Memory B cell (primary cell): Measurements from ENCODE around the gene TMEM200C.

Source experiments
- ATAC-seq: fragments of 150-1000 bp; cut with Tn5 transposase; 2 replicates; pipeline ENCODE4 v1.10.0; 2021; ENCODE audit warnings: low read depth, mild to moderate bottlenecking, moderate library complexity
- DNase-seq, 2 donors: peaks; one replicate each; pipeline ENCODE4 v3.0.0; 2022; ENCODE audit warnings: low spot score in 2 of 2
- H3K27ac Mint-ChIP-seq: one replicate; pipeline ENCODE4 v1.8.0; 2022; ENCODE audit warnings: mild to moderate bottlenecking, moderate library complexity, mixed read lengths
- H3K27me3 Mint-ChIP-seq: one replicate; pipeline ENCODE4 v1.8.0; 2022; ENCODE audit warnings: mixed read lengths
- H3K36me3 Mint-ChIP-seq: one replicate; pipeline ENCODE4 v1.8.0; 2022; ENCODE audit warnings: mild to moderate bottlenecking, mixed read lengths
- H3K4me1 Mint-ChIP-seq: one replicate; pipeline ENCODE4 v1.8.0; 2022; ENCODE audit warnings: mixed read lengths
- H3K4me3 Mint-ChIP-seq: one replicate; pipeline ENCODE4 v1.8.0; 2022; ENCODE audit warnings: mild to moderate bottlenecking, moderate library complexity, mixed read lengths
- H3K9me3 Mint-ChIP-seq: one replicate; pipeline ENCODE4 v1.8.0; 2022; ENCODE audit warnings: mixed read lengths

TMEM200C gene

DNA sequence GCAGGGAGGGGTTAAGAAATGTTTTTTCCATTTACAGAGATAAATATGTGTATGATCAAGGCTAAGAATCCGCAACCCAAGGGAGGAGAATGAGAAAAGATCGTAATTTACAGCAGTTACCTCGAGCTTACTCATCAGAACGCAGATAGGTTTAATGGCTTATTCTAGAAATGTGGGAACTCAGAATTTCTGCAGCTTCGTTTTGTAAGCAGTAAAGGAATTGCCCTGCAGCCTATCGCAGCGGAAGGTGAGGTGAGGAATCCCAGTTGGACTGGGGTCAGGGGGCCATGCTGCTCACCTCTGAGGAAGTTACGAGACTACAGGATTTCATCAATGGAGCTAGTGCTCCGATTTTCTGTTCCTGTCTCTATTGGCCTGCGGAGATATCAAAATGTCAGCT is 8.1 kb upstream of the TMEM200C start:
- Mint-ChIP-seq H3K27me3 (peaks cover 4% of the 10 kb centered on the region), H3K4me1 (no peaks in the 10 kb centered on the region), H3K4me3 (no peak overlapping the region), H3K27ac (no peak overlapping the region), H3K9me3 (peaks cover 1% of the 10 kb centered on the region), H3K36me3 (no peaks in the 10 kb centered on the region)
- ATAC-seq (no peak), DNase-seq (no peak)

DNA sequence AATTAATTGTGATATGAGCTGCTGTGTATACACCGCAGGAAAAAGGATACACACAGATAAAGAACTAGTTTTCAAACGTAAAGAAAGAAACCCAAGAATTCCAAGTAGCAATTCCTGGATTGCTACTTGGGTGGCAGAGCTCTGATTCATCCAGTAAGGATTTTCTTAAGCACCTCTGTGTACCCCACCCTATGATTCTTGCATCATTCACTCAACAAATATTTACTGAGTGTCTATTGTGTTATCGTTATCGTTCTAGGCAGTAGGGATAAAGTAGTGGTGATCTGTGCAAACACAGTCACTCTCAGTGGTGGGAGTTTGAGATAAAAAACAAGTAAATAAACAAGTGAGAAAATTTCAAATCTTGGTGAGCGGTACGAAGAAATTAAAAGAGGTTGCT is 4.9 kb upstream of the TMEM200C start:
- Mint-ChIP-seq H3K4me3 (no peak overlapping the region), H3K9me3 (peaks cover 1% of the 10 kb centered on the region), H3K36me3 (no peaks in the 10 kb centered on the region), H3K27ac (no peak overlapping the region), H3K4me1 (no peaks in the 10 kb centered on the region), H3K27me3 (peaks cover 10% of the 10 kb centered on the region)
- ATAC-seq: no peak
- DNase-seq: no peak

DNA sequence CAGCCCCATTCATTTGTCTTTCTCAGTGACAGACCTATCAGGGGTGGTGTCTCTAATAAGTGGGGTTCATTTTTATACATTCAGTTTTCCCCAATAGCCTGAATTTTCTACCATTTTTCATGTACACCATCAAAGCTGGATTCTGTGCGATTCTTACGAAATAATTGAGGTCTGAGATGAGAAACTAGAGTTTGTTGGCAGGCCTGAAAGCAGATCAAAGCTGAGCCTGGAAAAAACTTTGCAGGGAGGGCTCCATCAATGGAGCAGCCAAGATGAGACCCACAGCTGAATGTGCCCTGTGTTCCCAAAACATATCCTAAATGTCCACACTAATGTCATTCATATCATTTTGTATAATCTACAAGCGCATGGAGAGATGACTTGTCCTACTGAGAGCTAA is 4.5 kb upstream of the TMEM200C start:
- Mint-ChIP-seq H3K27me3 (peaks cover 10% of the 10 kb centered on the region), H3K27ac (no peak overlapping the region), H3K36me3 (no peaks in the 10 kb centered on the region), H3K9me3 (peaks cover 1% of the 10 kb centered on the region), H3K4me3 (no peak overlapping the region), H3K4me1 (no peaks in the 10 kb centered on the region)
- no peak for DNase-seq
- ATAC-seq: no peak

DNA sequence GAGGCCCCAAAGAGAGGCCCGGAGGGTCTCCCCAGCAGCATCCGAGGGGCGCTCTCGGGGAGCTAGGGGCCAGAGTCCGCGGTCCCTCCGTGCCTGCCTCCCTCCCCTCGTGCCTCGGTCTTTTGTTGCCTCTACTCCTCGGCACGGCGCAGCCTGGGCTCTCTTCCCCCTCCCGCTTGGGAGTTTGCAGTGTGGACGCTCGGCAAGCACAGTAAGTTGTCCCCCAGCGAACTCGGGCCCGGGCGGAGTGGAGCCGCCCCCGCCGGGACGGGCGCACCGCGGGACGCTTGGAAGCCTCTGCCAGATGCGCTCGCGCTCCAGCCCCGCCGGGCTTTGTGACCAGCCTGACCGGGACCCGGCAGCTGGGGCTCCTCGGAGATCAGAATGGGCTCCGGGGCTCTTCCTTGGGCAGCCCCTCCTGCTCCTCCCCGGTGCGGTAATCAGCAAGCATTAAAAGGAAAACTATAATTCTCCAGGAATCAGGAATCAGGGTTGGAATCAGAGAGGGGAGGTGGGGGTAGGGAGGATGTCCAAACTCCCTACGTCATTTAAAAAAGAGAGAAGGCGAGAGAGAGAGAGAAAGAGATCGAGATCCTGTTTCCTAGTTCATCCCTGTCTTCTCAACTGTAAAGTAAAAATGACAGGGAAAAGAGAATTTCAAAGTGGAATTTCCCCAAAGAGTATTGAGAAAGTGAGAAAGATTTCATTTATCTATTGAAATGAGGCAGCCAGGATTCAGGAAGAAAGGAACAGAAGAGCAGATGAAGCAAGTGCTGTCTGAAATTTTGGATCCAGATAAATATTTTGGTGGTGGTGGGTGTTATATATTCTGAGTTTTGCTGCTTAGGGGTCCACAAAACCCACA is 786 bp upstream of the TMEM200C start:
- peaks cover 17% of the 10 kb centered on the region for H3K27me3 Mint-ChIP-seq
- H3K36me3 Mint-ChIP-seq: no peaks in the 10 kb centered on the region
- H3K4me1 Mint-ChIP-seq: peaks cover 5% of the 10 kb centered on the region
- DNase-seq (no peak), ATAC-seq (no peak)
- H3K4me3 Mint-ChIP-seq: peak overlapping the region; percentile 16
- no peaks in the 10 kb centered on the region for H3K9me3 Mint-ChIP-seq
- H3K27ac Mint-ChIP-seq: no peak overlapping the region

DNA sequence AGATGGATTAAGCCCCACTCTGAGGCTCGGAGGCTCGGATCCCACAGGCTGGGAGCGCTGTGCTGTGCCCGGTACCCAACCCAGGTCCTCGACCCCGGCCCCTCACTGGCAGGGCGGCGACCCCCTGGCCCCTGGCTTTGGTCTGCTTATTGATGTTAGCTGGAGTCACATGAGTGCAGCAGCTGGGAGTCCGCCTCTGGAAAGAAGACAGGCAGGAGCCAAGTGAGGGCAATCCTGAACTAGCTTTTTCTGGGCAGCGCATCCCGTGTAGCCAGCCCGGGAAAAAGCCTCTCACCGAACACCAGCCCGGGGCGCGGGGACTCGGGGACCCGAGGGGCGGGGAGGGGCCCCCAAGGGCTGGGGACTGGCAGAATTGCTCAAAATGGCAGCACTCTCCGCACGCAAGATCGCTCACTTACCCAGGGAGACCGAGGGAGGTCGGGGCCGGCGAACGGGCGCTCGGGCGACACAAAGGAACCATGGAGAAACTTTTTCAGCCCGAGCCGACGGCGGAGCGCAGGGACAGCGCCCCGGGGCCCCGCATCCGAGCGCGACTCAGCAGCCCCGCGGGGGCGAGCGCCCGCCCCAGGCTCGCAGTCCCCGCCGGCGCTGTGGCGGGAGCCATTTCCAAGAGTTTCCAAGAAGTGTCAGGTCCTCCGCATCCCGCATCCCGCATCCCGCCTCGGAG is 567 bp downstream of the TMEM200C start:
- H3K27ac Mint-ChIP-seq: no peak overlapping the region
- peaks cover 15% of the 10 kb centered on the region for H3K27me3 Mint-ChIP-seq
- H3K36me3 Mint-ChIP-seq: no peaks in the 10 kb centered on the region
- DNase-seq (no peak), ATAC-seq (no peak)
- H3K4me3 Mint-ChIP-seq: peak overlapping the region; percentile 14
- H3K4me1 Mint-ChIP-seq: peaks cover 5% of the 10 kb centered on the region
- no peaks in the 10 kb centered on the region for H3K9me3 Mint-ChIP-seq

DNA sequence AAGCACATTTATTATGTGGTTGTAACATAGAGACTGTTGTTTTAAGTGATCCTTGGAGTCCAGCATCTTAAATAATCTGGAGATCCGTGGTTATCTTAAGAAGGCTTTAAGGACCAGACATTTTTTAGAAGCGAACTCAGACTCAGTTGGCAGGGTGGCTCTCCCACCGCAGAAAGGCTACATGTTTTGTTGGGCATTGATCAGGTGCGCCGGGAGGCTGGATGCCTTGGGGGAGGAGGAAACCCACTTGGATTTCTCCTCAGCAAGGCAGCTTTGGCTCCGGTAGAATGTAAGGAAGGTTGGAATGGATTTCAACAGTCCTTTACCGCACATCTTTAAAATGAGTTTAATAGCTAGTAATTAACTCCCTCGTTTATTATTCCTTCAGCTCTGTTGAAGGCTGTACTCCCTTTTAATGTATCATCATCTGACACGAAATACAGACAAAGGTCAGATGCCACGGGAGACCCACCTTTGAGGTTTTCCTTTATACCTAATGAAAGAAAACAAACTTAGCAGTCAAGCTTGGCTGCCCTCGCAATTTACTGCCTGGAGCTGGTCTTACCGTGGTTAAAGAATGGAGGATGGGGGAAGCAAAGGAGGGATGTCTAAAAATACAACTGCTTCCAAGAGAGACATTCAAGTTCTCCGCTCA is 1.2 kb downstream of the TMEM200C start:
- peak overlapping the region; percentile 14 for H3K4me3 Mint-ChIP-seq
- no peaks in the 10 kb centered on the region for H3K9me3 Mint-ChIP-seq
- peaks cover 18% of the 10 kb centered on the region for H3K27me3 Mint-ChIP-seq
- no peak overlapping the region for H3K27ac Mint-ChIP-seq
- H3K4me1 Mint-ChIP-seq: peaks cover 5% of the 10 kb centered on the region
- ATAC-seq (no peak), DNase-seq (no peak)
- H3K36me3 Mint-ChIP-seq: no peaks in the 10 kb centered on the region

DNA sequence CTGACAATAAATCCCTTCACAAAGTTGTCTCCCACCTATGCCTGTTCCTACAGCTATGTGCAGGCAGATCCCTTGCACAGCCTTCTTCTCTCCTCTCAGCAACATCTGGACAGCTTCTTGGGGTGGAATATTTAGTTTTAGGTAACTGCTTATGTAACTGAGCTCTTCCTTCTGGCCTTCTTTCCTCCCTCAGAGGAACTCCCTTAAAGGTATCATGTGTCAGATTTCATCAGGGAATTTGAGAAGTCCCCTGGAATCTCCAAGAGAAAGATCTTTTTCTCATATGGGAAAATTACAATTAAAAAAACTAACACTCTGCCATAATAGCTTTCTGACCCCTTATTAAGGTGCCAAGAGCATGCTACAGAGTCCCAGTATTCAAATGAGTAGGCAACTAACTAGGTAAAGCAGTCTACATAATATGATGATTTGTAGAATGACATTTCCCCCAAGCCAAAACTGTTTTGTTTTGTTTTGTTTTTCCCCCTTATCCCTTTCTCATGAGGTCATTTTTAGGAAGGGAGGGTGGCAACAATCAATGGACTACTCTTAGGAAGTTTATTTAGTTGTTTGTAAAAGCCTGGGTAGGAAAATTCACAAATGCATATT is 2.4 kb downstream of the TMEM200C start:
- Mint-ChIP-seq H3K27ac (no peak overlapping the region), H3K9me3 (no peaks in the 10 kb centered on the region), H3K27me3 (peaks cover 18% of the 10 kb centered on the region), H3K4me1 (peaks cover 5% of the 10 kb centered on the region), H3K4me3 (no peak overlapping the region), H3K36me3 (no peaks in the 10 kb centered on the region)
- ATAC-seq (no peak), DNase-seq (no peak)

DNA sequence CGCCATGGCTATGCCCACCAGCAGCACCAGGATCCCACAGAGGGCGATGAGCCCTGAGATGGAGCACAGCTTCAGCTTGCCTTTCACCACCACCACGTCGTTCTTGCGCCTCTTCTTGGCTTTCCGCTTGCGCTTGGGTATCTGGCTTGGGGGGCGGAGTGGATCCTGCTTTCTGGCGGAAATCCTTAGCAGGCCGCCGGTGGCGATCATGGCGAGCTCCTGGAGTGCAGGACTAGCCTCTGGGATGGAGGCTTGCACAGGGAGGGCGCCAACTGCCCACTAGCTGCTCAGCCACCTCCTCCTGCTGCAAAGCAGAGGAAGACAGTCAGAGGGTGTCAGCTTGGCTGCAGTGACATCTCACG is 3.5 kb downstream of the TMEM200C start:
- no peaks in the 10 kb centered on the region for H3K36me3 Mint-ChIP-seq
- peaks cover 5% of the 10 kb centered on the region for H3K4me1 Mint-ChIP-seq
- DNase-seq: no peak
- H3K27me3 Mint-ChIP-seq: peaks cover 18% of the 10 kb centered on the region
- H3K4me3 Mint-ChIP-seq: peak overlapping the region; percentile 14
- H3K9me3 Mint-ChIP-seq: no peaks in the 10 kb centered on the region
- no peak for ATAC-seq
- H3K27ac Mint-ChIP-seq: no peak overlapping the region

DNA sequence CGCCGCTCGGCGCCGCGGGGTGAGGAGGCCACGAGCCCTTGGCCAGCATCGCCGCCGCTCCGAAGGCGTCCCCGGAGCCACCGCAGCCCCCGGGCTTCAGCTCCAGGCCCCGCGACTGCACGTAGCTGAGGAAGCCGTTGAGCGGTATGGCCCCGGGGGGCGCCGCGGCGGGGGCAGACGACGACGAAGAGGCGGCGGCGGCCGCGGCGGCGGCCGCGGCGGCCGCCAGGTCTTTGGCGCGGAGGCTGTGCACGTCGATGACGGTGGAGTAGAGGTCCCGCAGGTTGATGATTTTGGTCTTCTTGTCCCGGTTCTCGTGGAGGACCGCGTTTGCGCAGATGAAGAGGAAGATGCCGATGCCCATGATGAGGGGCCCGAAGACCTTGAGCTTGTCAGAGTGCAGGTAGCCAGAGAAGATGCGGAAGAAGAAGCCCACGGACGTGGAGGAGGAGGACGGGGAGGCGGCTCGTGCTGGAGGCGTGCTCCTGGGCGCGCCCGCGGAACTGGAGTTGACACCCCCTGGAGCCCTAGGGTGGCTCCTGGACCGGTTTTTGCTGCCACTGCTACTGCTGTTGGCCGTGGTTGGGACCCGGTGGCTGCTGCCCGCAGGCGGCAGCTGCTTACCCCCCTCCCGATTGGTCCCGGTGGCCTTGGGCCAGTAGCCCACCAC is 4.0 kb downstream of the TMEM200C start:
- ATAC-seq: no peak
- DNase-seq: no peak
- Mint-ChIP-seq H3K4me1 (peaks cover 5% of the 10 kb centered on the region), H3K27ac (no peak overlapping the region), H3K27me3 (peaks cover 16% of the 10 kb centered on the region), H3K4me3 (peak overlapping the region; percentile 14), H3K9me3 (no peaks in the 10 kb centered on the region), H3K36me3 (no peaks in the 10 kb centered on the region)

DNA sequence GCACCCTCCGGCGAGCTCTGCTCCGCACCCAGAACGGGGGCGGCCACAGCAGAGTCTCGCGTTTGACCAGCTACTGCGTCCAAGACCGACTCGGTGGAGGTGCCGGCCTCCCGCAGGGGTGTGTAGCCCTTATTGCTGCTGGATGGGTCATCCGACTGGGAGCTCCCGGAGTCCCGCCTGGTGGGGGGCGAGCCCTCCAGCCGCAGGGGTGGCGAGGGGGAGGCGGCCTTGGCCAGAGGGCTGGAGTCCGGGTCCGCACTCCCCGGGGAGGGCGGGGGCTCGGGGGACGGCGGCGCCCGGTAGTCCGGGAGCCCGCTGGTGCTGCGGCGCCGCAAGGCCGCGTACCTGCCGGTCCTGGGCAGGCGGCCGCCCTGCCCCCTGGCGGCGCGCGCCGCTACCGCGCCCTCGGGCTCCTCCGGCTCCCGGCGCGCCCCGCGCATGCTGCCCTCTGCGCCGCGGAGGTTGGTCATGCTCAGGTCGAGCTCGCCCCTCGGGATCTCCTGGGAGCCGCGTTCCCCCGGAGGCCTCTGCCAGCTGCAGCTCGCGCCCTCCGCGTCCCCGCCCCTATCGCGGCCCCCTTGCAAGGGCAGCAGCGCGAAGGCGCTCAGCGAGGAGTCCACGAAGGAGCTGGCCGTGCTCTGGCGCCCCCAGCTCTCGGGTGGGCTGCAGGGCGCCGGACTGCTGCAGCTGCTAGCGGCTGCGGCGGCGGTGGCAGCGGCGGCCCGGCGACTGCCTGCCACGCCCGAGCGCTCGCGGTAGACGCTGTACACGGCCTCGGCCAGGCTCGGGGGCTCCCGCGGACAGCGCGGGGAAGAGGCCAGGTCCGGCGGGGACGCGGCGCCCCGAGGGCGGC is 4.8 kb downstream of the TMEM200C start:
- DNase-seq (no peak), ATAC-seq (peak; percentile 73)
- Mint-ChIP-seq H3K27ac (no peak overlapping the region), H3K36me3 (no peaks in the 10 kb centered on the region), H3K4me3 (no peak overlapping the region), H3K9me3 (no peaks in the 10 kb centered on the region), H3K4me1 (peaks cover 5% of the 10 kb centered on the region), H3K27me3 (peaks cover 14% of the 10 kb centered on the region)

DNA sequence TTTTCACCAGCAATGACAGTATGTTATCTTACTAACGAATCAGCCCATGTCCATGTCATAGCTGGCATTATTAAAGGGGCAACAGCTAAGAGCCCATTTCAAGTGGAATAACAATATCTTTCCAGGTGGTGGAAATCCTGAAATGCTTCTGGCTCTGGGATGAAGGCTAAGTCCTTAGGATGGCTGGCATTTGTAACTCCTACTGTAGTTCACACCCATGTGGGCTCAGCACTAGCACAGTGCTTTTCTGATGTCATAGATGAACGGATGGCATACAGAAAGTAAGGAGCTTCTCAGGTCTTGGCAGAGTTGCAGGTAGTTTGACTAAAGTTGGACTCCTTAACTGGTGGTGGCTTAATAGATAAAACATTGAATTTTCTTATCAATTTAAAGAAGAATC is 10.0 kb downstream of the TMEM200C start:
- H3K27me3 Mint-ChIP-seq: peaks cover 4% of the 10 kb centered on the region
- DNase-seq (no peak), ATAC-seq (no peak)
- no peaks in the 10 kb centered on the region for H3K9me3 Mint-ChIP-seq
- H3K4me1 Mint-ChIP-seq: no peaks in the 10 kb centered on the region
- H3K4me3 Mint-ChIP-seq: no peak overlapping the region
- H3K36me3 Mint-ChIP-seq: no peaks in the 10 kb centered on the region
- H3K27ac Mint-ChIP-seq: no peak overlapping the region

DNA sequence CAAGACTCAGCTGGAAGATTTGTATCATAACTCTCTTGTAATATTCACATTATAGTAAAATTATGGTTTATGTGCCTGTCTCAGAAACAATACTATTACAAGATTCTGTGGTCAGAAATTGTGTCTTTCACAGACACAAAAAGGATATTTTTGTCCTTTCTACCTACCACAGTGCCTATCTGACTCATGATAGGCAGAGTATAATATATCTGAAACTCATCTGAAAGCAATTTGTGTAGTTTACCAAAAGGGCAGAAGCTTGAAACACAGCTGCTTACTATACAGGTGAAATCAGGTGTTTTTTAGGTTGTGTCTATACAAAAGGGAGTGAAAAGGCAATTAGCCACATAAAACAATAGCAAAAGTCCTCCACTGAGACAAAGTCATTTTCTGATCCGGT is 10.9 kb downstream of the TMEM200C start:
- H3K9me3 Mint-ChIP-seq: no peaks in the 10 kb centered on the region
- ATAC-seq (no peak), DNase-seq (no peak)
- no peaks in the 10 kb centered on the region for H3K4me1 Mint-ChIP-seq
- H3K4me3 Mint-ChIP-seq: no peak overlapping the region
- H3K27me3 Mint-ChIP-seq: peaks cover 3% of the 10 kb centered on the region
- H3K36me3 Mint-ChIP-seq: no peaks in the 10 kb centered on the region
- H3K27ac Mint-ChIP-seq: no peak overlapping the region

DNA sequence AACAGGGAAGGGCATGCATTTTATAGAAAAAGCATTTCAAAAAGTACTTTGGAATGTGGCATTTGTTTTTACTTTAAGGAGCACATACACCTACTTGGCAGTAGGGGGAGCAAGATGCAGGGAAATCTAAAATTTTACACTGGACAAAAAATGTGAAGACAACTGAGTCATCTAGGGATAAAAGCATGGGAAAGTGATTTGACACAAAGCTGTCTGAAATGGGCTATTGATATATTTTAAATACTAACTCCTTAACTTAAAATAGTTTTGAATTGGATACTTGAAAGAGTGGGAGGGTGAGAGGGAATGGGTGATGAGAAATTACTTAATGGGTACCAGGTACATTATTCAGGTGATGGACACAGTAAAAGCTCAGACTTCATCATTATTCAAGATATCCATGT is 15.8 kb downstream of the TMEM200C start:
- Mint-ChIP-seq H3K4me1 (no peaks in the 10 kb centered on the region), H3K4me3 (no peak overlapping the region), H3K9me3 (peaks cover 2% of the 10 kb centered on the region), H3K27me3 (peaks cover 4% of the 10 kb centered on the region), H3K27ac (no peak overlapping the region), H3K36me3 (no peaks in the 10 kb centered on the region)
- no peak for DNase-seq
- ATAC-seq: no peak
